Measurements from ENCODE around the gene TRIO. TPM values are rescaled to one million over a fixed set of nuclear protein-coding genes. Genes with fewer than 3 reads are reported as not detected.

The TRIO gene
- total and polyA plus RNA-seq, 2 of the 8 experiments (the other 6 are each of a cell fraction or from before 2014, with no cell fraction given) = 35.1 to 69.1 TPM

DNA sequence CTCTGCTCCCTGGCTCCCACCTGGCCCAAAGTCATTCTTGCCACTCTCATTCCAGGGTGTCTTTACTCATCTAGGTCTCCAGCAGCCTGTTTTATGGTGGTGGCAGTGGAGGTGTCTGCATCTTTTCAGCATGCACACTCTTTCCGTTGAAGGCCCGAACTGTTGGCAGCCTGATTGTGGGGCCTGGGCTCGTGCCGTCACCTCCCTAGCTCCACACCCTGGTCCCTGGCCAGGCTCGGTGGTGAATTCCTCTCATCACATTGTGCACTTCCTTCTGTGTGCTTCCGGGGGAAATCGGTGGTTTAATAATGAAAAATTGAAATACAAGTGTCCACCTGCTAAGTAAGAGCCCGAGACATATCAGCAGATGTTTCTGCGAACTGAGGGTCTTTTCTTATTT, 214.3 kb downstream of the TRIO start:
- 31% methylated on average over 9 of the region's 9 CpGs; no CpG with 5 or more reads in 1 of the 2 experiments for WGBS, 2 experiments (ENCODE audit: extremely low coverage in 1 of 2, insufficient coverage in 1 of 2, insufficient read length in 1 of 2, insufficient replicate concordance in 2 of 2, low coverage in 1 of 2, low lambda C conversion rate in 2 of 2, missing lambda C conversion rate in 1 of 2)
- H2BK5ac ChIP-seq (ENCODE audit: low read depth, low read length) = 0 out of 2 replicates have a peak overlapping the region, but pooled peaks have one; percentile 75
- H2BK15ac ChIP-seq (ENCODE audit: low read length) = no peak overlapping the region
- no peaks in the 10 kb centered on the region for H3K9me3 ChIP-seq (ENCODE audit: insufficient read depth in 2 of 2, low read depth in 1 of 2, low read length in 1 of 2)
- H3K18ac ChIP-seq (ENCODE audit: extremely low read depth, low read length) = no peak overlapping the region
- DNase-seq (ENCODE audit: low read depth in 1 of 2, low spot score in 2 of 2) (peak in 1 of 2 experiments; percentile 52), FAIRE-seq (no peak)
- peaks cover 7% of the 10 kb centered on the region in 2 experiments for H4K20me1 ChIP-seq (replicated peaks in 1 of 2; ENCODE audit: control insufficient read depth in 1 of 2, insufficient read depth in 2 of 2, low read length in 2 of 2)
- no peak overlapping the region for H3K23ac ChIP-seq (ENCODE audit: insufficient read length)
- no peak overlapping the region for H3K56ac ChIP-seq (replicated peaks; ENCODE audit: insufficient read length, low read depth, low read length)
- 0 out of 4 replicates have a peak, but pooled peaks cover 0 to 5% of the 10 kb centered on the region in 2 experiments for H3K79me2 ChIP-seq (ENCODE audit: control insufficient read depth in 1 of 2, insufficient read depth in 2 of 2, low read length in 2 of 2)
- no peaks in the 10 kb centered on the region for H3K27me3 ChIP-seq (replicated peaks in 1 of 4; ENCODE audit: control insufficient read depth in 3 of 4, extremely low read depth in 1 of 4, insufficient read depth in 3 of 4, low read length in 3 of 4)
- no peak overlapping the region for H3K9ac ChIP-seq (replicated peaks in 1 of 4; ENCODE audit: extremely low read depth in 1 of 4, low read depth in 3 of 4, low read length in 3 of 4)
- H3K4ac ChIP-seq (replicated peaks; ENCODE audit: insufficient read length, low read depth, low read length) = no peak overlapping the region
- H3K4me2 ChIP-seq (ENCODE audit: insufficient read depth in 1 of 2, low read depth in 2 of 2, low read length in 2 of 2) = peak overlapping the region; percentile 68 to 73
- H3K4me1 ChIP-seq (replicated peaks in 1 of 4; ENCODE audit: control insufficient read depth in 3 of 4, insufficient read depth in 4 of 4, low read length in 3 of 4) = peaks cover 6 to 19% (median 10%) of the 10 kb centered on the region in 4 experiments
- no peaks in the 10 kb centered on the region for H3K23me2 ChIP-seq (ENCODE audit: low read depth, low read length)
- H2BK20ac ChIP-seq (ENCODE audit: low read length) = 0 out of 2 replicates have a peak overlapping the region, but pooled peaks have one; percentile 21
- no peak overlapping the region for H2BK12ac ChIP-seq (ENCODE audit: low read depth, low read length)
- peak overlapping the region in 3 of 4 experiments; percentile 7 to 52 (median 31); a peak in 5 of 8 replicates for H3K4me3 ChIP-seq (ENCODE audit: extremely low read depth in 1 of 4, insufficient read depth in 2 of 4, low read depth in 3 of 4, low read length in 4 of 4)
- H3K36me3 ChIP-seq (ENCODE audit: control insufficient read depth in 2 of 4, insufficient read depth in 4 of 4, low read length in 3 of 4) = peaks cover 5 to 15% (median 12%) of the 10 kb centered on the region in 4 experiments; a peak in 6 of 8 replicates
- H4K91ac ChIP-seq (replicated peaks; ENCODE audit: insufficient read length, low read length) = no peak overlapping the region
- H3K27ac ChIP-seq (ENCODE audit: low read depth, low read length) = no peak overlapping the region
- POLR2A ChIA-PET (ENCODE audit: partially characterized antibody) = interaction anchor here (0.6 to 1.0 kb wide), 2 partner anchors 15 to 16 kb away, joined by 3 read pairs; no protein-coding TSS in a partner anchor
- peaks cover 4% of the 10 kb centered on the region; the same call in 1 of the 2 replicates for H3K79me1 ChIP-seq (ENCODE audit: low read depth, low read length)
- H4K8ac ChIP-seq (ENCODE audit: extremely low read depth, insufficient read depth, low read length) = no peak overlapping the region; the same call in 1 of the 2 replicates
- no peak overlapping the region for H3K14ac ChIP-seq (ENCODE audit: insufficient read length)
- no peak overlapping the region for H2AFZ ChIP-seq (ENCODE audit: low read length)
- no peak overlapping the region for H4K5ac ChIP-seq (ENCODE audit: insufficient read length, low read depth, low read length)
- TF ChIP-seq SAP30 (IDR thresholded peaks at IDR 0.05; ENCODE audit: insufficient read depth, insufficient replicate concordance, low read length) (no peak), ASH2L (IDR thresholded peaks at IDR 0.05; ENCODE audit: low read length) (peak; percentile 48)
- CTCF ChIA-PET (ENCODE audit: partially characterized antibody) = interaction anchor here (0.8 to 15.3 kb wide), 12 partner anchors 7 to 291 kb away, joined by 3 to 155 read pairs (median 4); no protein-coding TSS in a partner anchor
- 0 out of 2 replicates have a peak overlapping the region, but pooled peaks have one; percentile 5 for H2AK5ac ChIP-seq (ENCODE audit: low read depth, low read length)
- H2BK120ac ChIP-seq (replicated peaks; ENCODE audit: low read depth, low read length) = no peak overlapping the region
